GM19043 (cell line): ENCODE results near the gene DUSP22.
"Not testable (repeated sequence)": the region's sequence is repeated elsewhere in the genome, so short reads cannot be mapped to it uniquely, and the experiment has no call there.

ENCODE experiments used
- ATAC-seq: cut with Tn5 transposase; IDR thresholded peaks from one replicate; pipeline ENCODE4 v1.9.1; 2021; ENCODE audit warnings: low read depth; ENCODE audit not compliant: unreplicated experiment

Gene DUSP22

GRCh38 chr6:322940-323729 is 30.8 kb downstream of the DUSP22 start:
- ATAC-seq: no peak

GRCh38 chr6:323730-324088 is 31.4 kb downstream of the DUSP22 start:
- ATAC-seq: no peak

- no peak for ATAC-seq
Observed at GRCh38 chr6:324116-324728, 31.9 kb downstream of the DUSP22 start.

- ATAC-seq: no peak
Observed at GRCh38 chr6:324729-325125, 32.4 kb downstream of the DUSP22 start.

GRCh38 chr6:325161-325860 is 33.0 kb downstream of the DUSP22 start:
- ATAC-seq: not testable (repeated sequence)

GRCh38 chr6:326066-326465 is 33.8 kb downstream of the DUSP22 start:
- ATAC-seq: not testable (repeated sequence)

- ATAC-seq: no peak
Observed at GRCh38 chr6:326896-327537, 34.7 kb downstream of the DUSP22 start.

GRCh38 chr6:327538-328116 is 35.3 kb downstream of the DUSP22 start:
- ATAC-seq: no peak

- ATAC-seq: peak; percentile 72
Observed at GRCh38 chr6:328136-328670, 35.9 kb downstream of the DUSP22 start.

- ATAC-seq: no peak
Observed at GRCh38 chr6:328924-329323, 36.6 kb downstream of the DUSP22 start.

- no peak for ATAC-seq
Observed at GRCh38 chr6:329888-330691, 37.8 kb downstream of the DUSP22 start.

- ATAC-seq: no peak
Observed at GRCh38 chr6:330948-331347, 38.7 kb downstream of the DUSP22 start.

- peak; percentile 44 for ATAC-seq
Observed at GRCh38 chr6:331622-332521, 39.6 kb downstream of the DUSP22 start.

- no peak for ATAC-seq
Observed at GRCh38 chr6:332671-333070, 40.4 kb downstream of the DUSP22 start.

GRCh38 chr6:333379-334002 is 41.2 kb downstream of the DUSP22 start:
- no peak for ATAC-seq

GRCh38 chr6:334536-335510 is 42.5 kb downstream of the DUSP22 start:
- ATAC-seq: no peak

GRCh38 chr6:335572-335971 is 43.3 kb downstream of the DUSP22 start:
- no peak for ATAC-seq
